ELF-1 (cell line): ENCODE results near the gene TTC24.
"Not testable (repeated sequence)": the region's sequence is repeated elsewhere in the genome, so short reads cannot be mapped to it uniquely, and the experiment has no call there.

ENCODE experiments used
- DNase-seq: peaks from one replicate; pipeline ENCODE4 v3.0.0-alpha.2; 2016; ENCODE audit warnings: low read depth, low spot score

TTC24 gene

DNA sequence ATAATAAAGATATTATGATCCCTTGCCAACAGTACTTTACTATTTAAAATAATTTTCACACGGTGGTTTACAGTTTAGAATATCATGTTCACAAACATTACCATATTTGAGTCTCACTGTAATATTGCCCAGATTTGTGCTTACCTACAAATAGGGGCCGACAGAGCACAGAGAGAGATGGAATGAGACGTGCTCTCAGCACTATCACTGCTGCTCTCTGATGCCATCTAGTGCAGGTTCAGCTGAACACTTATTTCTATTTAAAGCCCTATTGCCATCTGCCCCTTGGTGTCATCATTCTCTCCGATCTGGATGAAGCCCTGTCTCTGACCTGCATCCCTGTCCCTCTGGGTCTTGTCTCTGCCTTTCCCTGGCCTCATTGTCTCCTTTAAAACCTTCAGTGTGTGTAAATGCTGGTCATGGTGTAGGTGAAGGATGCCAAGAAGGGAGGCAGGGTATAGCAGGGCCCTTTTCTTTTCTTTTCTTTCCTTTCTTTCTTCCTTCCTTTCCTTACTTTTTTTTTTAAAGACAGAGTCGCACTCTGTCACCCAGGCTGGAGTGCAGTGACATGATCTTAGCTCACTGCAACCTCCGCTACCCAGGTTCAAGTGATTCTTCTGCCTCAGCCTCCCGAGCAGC lies 28.6 kb downstream of the TTC24 start:
- DNase-seq: no peak

DNA sequence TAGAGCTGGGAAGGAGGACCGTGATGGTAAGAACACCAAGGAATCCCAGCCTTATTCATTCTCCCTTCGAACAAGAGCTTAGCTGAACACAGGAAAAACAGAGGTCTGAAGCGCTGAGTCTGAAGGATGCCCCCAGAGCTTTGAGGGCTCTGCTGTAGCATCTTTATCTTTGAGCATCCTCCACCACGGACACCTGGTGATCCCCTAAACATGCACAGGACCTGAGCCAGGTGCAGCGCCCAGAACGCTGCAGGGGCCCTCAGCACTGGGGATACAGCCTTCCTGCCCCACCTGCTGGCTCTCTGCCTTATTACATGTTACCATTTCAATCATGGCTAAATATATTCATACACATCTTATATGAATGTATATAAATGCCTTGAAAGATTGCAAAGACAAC lies 29.5 kb downstream of the TTC24 start:
- DNase-seq: no peak

DNA sequence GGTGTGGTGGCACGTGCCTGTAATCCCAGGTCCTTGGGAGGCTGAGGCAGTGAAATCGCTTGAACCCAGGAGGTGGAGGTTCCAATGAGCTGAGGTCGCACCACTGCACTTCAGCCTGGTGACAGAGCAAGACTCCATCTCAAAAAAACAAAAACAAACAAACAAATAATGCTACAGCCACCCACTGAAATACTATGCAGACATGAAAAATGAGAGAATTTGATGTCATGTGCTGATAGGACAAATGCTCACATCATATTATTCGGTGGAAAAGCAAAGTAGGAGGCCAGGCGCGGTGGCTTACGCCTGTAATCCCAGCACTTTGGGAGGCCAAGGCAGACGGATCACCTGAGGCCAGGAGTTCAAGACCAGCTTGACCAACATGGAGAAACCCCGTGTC lies 30.5 kb downstream of the TTC24 start:
- DNase-seq: not testable (repeated sequence)

DNA sequence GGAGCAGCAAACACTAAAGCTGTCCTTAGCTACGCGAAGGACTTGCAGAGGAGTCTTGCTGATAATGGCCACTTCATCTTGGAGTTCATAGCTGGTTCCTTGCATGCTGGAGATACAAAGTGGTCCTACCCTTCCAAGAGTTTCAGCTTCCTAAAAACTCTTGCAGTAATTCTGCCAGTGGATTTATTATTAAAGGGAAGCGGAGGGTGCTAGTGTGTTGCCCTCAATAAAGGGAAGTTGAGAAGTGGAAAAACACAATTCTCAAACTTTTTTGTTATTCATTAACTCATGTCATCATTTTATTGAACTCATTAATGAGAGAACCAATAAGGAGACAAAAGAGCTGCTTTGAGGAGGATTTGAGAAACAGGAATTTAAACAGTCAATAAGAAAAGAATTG lies 33.1 kb downstream of the TTC24 start:
- no peak for DNase-seq

DNA sequence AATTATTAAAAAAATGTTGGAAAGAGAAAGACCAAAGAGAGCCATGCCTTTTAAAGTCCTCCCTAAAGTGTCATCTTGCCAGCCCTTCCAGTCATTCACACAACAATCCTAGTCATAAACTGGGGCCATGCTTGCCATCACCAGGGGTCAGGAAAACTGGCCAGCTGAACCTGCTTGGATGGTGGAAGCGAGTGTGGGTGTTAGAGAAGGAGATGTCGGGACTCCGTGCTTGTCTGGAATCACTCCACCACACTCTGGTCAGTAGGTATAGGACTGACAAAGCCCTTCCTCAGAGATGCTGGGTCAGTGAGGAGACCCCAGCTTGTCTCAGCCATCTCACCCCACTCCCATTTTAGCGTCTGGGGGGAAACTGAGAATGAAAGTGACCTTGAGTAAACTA lies 36.4 kb downstream of the TTC24 start:
- DNase-seq: no peak

DNA sequence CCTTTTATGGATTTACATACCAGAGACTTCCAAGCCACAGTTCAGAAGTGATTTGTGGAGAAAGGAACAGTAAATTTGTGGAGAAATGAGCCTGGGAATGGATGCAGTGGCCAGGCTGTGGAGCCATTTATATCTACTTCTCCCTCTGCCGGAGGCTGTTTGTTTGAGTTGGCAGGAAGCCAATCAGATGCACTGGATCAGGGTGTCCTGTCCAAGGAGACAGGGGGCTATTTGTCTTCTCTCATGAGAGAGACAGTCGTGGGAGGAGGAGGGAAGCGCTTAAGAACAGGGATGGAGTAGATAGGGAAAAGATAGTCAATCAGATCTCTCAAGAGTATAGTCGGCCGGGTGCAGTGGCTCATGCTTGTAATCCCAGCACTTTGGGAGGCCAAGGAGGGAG lies 36.9 kb downstream of the TTC24 start:
- DNase-seq: no peak

DNA sequence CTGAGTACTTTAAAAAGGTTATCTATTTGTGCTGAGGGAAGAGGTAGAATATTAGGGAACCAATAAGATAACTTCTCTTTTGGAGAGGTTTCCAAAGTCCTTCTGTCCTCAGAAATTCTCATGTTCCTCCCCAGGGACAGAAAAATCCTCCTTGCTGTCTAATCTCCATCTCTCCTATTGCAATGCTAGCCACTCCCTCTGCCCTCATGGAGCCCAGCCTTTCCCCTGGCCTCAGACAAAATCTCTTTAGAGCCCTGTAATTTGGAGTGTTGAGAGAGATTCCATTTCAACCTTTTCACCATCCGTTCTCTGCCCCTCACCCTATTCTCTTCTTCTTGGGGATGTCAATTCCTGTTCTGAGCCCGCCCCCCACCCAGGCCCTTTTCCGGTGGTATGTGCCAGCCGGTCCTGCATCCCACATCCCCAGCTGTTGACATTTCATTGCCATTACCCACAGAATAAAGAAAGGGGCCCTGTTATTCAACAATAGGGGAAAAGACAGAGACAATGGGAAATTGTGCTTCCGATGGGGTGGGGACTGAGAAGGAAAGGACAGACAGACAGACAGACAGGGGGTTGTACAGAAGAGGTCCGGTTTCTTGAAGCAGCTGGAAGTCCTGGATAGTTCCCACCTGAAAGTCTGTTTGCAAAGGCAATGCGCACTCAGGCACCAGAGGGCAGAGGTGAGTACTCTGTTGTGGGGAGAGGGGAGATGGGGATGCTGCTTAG lies 39.5 kb downstream of the TTC24 start, which contains the start of gene HAPLN2:
HAPLN2 (plus strand) TSS at position 563 of the 729 bp plus-strand sequence. CDS start 4,076 bp downstream, outside the sequence.
- DNase-seq: peak; percentile 54

DNA sequence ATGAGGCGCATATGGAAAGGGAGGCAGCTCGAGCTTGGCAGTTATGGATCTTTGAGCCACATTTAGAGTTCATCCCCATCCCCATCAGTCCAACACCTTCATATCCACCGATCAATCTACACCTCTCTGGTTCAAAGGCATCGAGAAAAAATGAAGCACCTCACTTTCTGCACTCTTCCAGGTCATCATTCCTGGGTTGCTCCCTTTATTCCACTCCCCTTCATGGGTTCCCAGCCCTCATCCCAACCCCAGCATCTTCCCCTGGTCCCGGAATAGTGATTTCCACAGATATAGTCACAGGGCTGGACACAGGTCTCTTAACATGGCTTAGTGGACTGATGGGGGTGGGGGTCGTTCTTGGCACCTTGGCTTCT lies 40.0 kb downstream of the TTC24 start:
- DNase-seq: no peak

DNA sequence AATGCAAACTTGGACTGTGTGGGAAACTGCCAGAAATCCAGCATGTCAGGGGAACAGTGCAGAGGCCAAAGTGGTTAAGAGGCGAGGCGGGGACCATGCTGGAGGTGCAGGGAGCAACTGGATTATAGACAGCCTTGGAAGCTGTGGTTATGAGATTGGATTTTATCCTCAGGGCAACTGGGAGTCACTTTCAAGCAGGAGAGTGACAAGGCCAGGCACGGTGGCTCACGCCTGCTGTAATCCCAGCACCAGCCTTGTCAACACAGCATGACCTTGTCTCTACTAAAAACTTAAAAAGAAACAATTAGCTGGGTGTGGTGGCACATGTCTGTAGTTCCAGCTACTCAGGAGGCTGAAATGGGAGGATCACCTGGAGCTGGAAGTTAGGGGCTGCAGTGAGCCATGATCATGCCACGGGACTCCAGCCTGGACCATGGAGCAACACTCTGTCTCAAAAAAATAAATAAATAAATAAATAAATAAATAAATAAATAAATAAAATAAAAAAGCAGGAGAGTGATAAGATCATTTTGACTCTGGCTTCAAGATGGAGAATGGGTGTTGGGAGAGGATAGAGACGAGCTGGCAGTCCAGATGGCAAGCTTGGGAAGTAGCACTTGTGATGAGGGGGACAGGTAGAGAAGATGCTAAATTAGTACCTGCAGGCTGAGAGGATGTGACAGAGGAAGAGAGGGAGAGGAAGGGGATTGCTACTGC lies 43.2 kb downstream of the TTC24 start:
- no peak for DNase-seq

DNA sequence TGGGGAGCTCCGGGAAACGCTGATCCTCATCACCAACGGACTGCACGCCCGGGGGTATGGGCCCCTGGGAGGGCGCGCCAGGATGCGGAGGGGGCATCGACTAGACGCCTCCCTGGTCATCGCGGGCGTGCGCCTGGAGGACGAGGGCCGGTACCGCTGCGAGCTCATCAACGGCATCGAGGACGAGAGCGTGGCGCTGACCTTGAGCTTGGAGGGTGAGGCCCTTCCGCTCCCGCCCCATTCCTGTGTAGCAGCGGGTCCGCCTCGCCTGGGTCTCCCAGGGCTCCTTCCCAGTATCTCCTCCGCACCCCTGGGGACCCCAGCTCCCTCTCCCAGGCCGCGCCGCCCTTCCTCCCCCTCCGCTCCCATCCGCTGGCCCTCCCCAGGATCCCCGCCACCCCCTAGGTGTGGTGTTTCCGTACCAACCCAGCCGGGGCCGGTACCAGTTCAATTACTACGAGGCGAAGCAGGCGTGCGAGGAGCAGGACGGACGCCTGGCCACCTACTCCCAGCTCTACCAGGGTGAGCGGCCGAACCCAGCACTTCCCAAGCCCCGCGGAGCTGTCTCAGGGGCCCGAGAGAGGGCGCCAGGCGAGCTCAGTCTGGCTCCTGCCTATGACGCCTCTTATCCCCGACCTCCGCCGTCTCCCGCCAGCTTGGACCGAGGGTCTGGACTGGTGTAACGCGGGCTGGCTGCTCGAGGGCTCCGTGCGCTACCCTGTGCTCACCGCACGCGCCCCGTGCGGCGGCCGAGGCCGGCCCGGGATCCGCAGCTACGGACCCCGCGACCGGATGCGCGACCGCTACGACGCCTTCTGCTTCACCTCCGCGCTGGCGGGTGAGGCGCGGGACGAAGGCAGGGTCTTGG lies 44.7 kb downstream of the TTC24 start:
- peak; percentile 89 for DNase-seq

DNA sequence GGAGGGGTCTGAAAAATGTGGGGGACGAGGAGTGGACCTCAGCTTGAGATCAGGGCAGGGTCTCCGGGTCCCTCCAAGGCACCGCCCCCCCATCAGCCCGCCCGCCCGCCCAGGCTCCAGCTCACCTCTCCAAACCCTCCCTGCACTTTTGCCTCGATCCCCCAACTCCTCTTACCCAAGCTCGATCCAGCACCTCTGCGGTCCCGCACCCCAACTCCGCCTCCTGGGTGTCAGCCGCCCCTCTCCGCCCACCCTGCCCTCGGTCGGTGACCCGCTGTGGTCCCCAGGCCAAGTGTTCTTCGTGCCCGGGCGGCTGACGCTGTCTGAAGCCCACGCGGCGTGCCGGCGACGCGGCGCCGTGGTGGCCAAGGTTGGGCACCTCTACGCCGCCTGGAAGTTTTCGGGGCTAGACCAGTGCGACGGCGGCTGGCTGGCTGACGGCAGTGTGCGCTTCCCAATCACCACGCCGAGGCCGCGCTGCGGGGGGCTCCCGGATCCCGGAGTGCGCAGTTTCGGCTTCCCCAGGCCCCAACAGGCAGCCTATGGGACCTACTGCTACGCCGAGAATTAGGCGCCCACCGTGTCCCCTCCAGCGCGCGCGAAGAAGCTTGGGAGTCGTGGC lies 45.4 kb downstream of the TTC24 start:
- peak; percentile 23 for DNase-seq

DNA sequence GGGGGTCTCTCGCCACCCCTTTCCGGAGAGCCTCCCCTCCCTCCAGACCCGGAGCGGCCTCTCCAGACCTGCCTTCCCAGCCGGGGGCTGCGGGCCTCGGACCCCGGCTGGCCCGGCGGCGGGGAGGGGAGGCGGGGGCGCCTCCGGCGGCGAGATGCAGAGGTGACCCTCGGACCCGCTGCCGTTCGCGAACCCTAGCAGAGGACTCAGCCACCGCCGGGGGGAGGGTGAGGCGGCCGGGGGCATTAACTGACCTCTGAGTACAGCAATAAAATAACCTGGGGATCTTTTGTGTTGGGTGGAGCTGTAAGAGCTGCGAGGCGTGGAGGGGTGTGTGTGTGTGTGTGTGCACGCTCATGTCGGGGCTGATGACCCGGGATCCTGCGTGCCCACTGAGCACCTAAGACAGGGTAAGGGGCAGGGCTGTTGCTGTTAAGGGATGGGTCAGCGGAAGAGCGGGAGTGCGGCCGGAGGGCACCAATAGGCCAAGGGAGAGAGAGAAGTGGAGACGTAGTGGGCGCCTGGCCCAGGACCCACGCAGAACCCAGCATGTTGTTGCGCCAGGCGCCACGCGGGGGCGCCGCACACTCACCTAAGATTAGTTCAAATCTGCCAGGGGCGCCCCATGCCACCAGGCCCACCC lies 46.0 kb downstream of the TTC24 start:
- DNase-seq: peak; percentile 67

DNA sequence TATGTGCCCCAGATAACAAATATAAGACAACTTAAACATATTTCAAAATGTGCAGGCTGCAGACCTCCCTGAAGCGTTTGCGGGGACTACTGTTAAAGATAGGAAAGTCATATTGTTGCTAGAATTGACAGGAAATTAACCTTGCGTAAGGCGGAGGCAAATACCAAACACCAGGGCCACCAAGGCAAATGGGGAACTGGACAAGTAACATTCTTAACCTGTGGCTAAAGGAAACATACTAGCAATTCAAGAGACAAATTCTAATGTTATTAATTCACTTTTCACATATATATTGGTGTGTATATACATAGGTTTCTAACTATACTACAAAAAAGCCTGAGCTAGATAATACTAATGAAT lies 46.5 kb downstream of the TTC24 start:
- DNase-seq: no peak

DNA sequence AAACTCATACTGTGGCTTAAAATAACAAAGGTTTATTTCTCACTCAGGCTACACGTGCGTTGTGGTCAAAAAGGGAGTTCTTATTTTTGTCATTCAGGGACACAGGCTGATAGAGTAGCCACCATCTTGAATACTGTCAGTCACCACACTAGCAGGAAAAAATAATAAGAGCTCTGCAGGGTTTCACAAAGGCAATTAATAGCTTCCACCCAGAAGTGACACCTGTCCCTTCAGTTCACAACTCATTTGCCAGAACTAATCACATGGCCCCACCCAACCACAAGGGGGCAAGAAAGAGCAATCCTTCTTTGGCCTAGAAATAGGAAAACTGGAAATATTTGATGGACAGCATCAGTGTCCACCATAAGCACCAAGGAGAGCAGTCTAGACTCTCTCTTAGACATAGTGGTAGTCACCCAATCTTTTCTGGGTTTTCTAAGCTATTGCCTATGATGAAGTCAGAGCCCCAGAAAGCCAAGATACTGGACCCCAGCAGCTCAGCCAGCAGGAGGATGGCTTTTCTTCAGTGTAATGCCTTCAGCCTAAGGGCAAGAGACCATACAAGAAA lies 47.9 kb downstream of the TTC24 start:
- DNase-seq: peak; percentile 52

DNA sequence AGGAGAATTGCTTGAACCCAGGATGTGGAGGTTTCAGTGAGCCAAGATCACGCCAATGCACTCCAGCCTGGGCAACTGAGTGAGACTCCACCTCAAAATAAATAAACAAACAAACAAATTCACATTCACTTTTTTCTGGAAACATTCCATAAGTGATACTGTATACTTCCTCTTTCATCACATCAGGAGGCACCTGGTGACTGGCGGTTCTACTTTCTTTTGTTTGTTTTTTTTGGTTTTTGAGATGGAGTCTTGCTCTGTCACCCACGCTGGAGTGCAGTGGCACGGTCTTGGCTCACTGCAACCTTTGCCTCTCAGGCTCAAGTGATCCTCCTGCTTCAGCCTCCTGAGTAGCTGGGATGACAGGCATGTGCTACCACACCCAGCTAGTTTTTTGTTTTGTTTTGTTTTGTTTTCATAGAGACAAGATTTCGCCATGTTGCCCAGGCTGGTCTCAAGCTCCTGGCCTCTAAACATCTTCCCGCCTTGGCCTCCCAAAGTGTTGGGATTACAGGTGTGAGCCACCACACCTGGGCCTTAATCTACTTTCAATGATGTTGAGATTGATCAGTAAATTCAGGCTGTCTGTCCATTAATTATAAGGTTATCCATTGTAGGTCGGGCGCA lies 50.4 kb downstream of the TTC24 start:
- DNase-seq: no peak

DNA sequence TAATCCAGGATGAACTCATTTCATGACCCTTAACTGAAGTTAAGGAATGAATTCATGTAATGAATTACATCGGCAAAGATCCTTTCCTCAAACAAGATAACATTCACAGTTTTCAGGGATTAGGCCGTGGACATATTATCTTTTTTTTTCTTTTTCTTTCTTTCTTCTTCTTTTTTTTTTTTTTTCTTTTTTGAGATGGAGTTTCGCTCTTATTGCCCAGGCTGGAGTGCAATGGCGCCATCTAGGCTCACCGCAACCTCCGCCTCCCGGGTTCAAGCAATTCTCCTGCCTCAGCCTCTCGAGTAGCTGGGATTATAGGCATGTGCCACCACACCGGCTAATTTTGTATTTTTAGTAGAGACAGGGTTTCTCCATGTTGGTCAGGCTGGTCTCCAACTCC lies 51.6 kb downstream of the TTC24 start:
- DNase-seq: not testable (repeated sequence)

DNA sequence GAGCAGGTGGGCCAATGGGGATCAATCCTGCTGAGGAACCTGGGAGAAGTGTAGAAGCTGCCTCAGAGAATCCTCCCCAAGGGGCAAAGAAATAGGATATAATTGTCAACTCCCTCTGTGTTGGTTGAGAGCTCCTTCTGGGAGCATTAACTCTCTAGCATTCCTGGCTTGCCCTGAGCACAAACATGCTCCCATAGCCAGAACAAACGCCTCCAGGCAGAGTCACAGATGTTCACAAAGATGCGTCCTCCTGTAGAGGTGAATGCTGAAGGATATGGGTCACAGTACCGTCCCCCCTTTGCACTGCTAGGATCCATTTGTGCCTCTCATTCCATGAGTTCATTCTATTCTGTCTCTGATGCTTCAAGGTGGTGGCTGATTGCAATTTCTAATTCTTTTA lies 52.8 kb downstream of the TTC24 start:
- no peak for DNase-seq
